HG02678 (cell line): ENCODE results near the gene JAZF1.

ENCODE experiments used
- ATAC-seq: cut with Tn5 transposase; IDR thresholded peaks from one replicate; pipeline ENCODE4 v1.9.1; 2021; ENCODE audit warnings: mild to moderate bottlenecking, moderate library complexity; ENCODE audit not compliant: unreplicated experiment

Gene JAZF1

GRCh38 chr7:27991006-27991528, 189.5 kb downstream of the JAZF1 start:
- no peak for ATAC-seq

DNA sequence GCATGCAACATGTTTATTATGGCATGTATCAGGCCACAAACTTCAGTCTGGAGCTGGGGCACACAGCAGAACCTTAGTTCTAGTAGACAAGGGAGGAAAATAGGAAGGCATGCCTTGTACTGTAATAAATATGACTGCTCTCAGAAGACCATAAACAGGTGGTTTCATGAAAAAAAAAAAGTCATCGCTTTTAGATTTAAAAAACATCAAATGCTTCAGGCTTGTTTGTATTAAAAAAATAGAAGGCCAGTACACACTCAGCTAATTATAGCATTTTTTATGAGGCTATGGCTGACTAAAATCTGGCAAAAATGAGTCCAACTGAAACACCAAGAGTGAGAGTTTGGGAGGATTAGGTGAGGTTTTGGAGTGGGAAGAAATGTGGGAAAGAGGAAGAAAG, 204.1 kb downstream of the JAZF1 start:
- ATAC-seq: no peak

DNA sequence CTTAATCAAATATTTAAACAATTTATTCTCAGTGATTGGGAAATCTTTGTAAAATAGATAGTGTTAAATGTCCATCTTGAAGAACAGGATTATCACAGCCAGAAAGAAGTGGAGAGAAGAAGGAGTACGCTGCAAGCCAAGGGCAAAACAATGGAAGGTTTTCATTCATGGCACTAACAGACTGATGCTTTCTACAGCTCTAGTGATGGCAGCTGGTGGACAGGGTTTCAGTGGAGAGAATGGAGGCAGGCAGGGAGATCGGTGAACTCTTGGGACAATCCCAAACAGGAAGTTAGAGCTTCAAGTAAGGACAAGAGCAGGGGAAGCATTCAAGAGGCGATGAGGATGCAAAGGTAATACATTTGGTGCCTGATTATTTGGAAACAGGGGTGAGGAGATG, 207.0 kb downstream of the JAZF1 start:
- ATAC-seq: no peak

- no peak for ATAC-seq
These were observed 208.3 kb downstream of the JAZF1 start for GRCh38 chr7:27972276-27972675.

DNA sequence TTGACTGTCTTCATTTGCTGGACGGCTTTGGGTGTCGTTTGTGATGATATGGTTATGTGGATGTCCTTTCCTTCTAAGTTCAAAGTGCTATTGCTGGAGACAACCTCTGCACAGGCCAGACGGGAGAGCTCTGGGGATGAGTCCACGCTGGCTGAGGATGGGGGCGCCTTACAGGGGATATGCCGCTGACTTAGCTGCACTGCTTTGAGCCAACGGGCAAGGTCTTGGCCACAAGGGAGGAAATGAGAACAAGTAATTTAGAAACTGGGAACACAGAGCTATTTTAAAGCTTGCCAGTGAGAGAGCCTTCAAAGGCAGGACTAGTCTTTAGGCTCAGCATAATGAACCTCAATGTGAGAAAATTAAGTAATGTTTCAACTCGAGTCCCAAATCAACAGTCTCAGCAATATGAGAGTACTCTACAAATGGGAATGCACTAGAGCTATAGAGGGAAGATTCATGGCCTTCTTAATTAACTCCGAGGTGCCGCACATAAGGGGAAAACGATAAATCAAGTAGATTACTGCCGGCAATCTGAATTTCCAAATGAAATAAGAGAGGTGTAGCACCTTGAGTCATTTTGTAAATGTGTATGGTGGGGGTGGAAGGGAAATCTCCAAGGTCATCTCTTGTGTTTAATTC, 209.3 kb downstream of the JAZF1 start:
- no peak for ATAC-seq

DNA sequence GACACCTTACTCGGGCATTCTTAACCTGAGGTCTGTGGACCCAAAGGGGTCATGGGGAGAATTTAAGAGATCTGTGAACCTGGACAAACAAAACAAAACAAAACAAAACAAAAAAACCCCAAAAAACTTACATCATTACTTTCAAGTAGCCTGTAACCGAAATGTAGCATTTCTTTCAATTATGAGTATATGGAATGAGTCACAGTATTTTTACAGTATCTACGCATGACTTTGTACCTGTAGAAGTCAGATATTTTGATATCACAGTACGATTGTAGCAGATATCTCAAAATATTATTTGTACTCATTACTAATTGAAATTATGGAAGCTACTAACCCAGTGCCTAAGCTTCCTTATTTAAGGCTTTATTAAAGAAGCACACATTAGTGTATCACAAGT, 210.2 kb downstream of the JAZF1 start:
- ATAC-seq: no peak

DNA sequence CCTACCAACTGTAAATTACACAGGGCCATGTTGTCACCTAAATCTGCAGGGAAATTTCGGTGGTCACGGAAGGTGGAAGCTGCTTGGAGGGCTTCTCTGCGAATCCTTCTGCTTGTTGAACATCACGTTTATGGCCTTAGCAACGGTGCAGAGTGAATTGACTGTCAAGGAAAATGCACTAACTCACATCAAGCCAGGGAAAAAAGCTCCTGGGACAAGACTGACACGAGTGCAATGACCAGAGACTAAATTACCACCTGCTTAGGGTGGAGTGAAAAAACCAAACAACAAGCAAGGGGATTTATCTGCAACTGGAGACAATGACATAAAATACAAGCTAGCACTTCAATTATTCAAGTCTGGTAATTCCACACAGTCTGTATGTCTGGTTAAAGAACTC, 211.2 kb downstream of the JAZF1 start:
- no peak for ATAC-seq

DNA sequence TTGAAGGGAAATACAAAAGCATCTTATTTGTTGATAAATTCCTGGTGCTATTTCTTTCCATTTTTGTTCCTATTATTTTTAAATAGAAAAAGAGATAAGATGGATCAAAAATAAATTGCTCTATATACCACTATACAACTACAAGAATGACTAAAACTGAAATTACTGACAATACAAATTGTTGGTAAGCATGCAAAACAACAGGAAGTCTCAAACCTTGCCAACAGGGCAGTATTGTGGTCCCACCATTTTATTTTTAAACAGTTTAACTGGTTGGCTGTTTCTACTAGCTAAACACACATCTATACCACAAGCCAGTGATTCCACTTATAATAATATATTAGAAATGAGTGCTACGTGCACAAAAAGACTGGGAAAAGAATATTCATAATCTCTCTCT, 213.0 kb downstream of the JAZF1 start:
- ATAC-seq: no peak

- ATAC-seq: no peak
These were observed 214.3 kb downstream of the JAZF1 start for GRCh38 chr7:27966219-27966780.

DNA sequence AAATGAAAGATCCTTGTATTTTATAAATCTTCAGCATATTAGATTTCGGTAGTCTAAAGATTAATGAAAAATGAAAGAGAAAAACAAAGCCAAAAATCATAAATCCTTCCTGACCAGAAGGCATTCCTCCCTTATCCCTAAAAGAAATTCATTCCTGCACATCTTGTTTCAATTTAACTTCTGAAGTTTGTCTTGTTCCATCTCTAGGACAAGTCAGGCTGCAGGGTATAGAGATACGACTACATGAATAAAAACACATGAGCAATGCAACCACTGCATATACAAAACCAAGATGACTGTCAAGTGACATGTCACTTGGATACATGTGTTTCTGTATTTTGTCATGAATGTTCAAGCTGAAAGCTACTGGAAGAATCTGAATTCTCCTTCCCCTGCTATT, 214.9 kb downstream of the JAZF1 start:
- no peak for ATAC-seq

DNA sequence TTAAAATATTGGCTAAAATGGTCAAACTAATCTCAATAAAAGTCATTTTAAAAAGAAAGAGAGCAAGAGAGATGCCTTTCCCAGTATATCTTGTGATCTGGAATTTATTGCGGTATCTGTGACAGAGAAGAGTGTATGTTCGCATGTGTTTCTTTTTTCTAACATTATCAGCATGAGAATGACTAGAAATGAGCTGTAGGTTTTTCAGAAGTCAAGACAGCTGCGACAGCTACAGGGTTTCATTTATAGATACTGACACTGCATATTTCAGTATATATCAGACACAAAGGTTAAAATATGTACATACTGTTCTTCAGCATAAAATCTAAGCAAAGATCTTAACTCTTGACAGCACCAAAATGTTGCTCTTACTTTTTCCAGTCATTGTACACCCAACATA, 215.8 kb downstream of the JAZF1 start:
- ATAC-seq: no peak

DNA sequence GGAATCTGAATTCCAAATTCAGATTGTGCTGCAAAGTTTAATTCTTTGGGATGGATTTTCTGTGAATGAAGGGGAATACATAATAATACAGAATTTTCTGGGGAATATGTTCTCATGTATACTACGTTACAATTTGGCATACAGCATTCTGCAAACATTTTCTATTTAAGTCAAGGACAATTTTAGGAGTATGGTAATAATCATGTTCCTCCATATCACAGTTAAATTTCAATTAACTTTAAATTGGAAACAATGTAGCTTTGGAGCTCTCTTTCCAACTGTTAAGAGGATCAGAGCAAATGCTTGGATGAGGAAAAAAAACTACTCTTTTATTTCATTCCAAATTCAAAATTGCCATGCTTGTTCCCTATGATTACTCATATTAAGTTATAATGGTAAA, 217.5 kb downstream of the JAZF1 start:
- ATAC-seq: no peak

DNA sequence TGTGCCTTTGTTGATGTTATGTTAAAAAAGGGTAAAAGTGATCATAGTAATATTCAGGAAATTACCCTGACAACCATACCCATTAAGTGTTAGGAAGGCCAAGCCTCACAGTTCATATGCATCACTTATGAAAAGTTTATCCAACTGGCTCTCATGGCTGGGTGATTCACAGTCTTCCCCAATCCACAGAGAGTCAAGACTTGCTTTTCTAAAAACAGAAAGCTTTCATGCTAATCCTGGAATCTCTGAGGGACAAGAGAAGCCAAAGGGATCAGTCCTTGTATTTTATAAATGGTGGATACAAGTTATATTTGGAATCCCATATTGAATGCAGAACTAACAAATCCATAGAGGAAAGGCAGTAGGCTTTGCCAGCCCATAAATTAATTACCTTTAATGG, 218.3 kb downstream of the JAZF1 start:
- no peak for ATAC-seq

- ATAC-seq: no peak
These were observed 219.3 kb downstream of the JAZF1 start for GRCh38 chr7:27961255-27961654.

GRCh38 chr7:27960415-27960814, 220.2 kb downstream of the JAZF1 start:
- no peak for ATAC-seq

DNA sequence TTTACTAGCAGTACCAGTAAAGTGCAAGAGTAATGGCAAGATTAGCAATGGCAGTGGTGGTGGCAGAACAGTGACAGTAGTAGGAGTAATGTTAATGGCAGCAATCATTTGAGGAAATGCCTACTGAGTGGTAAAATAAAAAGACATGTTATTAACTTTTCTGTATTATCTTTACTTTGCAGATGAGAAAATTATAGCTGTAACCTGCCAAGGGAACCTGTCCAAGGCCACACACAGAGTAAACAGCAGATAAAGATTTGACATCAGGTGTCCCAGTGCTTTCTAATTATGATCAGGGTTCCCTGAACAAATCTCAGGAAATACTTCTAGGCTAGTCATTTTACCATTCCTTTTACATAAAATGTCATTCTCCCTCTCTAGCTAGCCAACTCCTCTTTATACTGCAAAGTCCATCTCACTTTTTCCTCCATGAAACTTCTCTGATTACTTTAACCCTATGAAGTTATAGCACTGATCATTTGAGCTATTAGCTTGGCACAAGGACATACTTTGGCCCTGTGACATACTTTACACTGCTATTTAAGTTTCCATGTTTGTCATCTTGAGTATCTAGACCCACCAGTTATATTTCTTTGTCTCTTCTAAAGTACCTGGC, 221.6 kb downstream of the JAZF1 start:
- ATAC-seq: no peak

DNA sequence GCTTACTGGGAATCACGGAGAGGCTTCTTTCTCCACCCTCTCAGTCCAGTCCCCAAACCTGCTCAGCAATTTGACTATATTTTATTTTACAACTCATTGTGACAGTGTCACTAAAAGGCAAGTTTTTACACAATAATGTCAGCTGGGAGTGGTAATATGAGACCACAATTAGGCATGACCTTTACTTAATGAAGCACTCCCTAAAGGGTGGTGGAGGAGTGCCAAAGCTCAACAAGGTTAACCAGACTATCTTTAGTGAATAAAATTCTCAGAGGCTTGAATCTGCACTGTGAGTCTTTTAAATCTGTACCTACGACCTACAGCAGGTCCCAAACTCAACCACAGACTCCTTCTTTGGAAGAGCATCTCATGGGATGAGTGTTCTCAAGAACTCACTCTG, 225.0 kb downstream of the JAZF1 start:
- no peak for ATAC-seq

GRCh38 chr7:27955011-27955410, 225.6 kb downstream of the JAZF1 start:
- no peak for ATAC-seq

DNA sequence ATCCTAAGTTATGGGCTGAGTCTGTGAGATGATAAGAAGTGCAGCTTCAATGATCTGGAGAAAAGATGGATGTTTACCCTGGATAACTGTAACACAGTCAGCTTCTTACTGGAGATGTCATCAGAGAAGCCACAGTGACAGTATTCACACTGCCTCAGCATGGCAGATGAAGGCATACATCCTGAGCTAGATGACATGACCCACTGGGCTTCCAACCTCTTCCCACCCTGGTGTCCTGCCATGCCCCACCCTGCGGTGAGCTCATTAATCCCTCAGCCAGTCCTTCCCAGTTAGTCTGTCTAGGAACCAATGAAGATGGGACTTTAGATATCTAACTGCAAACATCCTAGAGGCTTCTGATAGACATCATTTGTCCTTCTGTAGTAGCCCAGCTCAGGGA, 226.8 kb downstream of the JAZF1 start:
- ATAC-seq: no peak

DNA sequence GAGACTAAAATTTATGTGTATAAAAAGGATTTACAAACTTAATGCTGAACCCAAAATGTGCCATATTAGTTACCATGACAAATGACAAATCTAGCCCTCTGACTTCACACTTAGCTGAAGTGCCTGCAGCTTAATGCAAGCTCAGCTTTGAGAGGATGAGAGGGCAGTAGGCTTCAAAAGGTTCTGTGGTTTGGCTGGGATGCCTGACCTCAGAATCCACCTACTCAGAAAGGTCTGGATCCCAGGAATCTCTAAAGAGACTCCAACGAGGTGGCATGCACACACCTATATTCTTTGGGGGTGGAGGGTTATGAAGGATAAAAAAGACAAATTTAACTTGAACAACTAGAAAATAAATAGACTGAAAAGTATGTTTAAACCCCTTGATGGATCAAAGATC, 227.2 kb downstream of the JAZF1 start:
- ATAC-seq: no peak

- no peak for ATAC-seq
These were observed 227.9 kb downstream of the JAZF1 start for GRCh38 chr7:27952456-27953285.

DNA sequence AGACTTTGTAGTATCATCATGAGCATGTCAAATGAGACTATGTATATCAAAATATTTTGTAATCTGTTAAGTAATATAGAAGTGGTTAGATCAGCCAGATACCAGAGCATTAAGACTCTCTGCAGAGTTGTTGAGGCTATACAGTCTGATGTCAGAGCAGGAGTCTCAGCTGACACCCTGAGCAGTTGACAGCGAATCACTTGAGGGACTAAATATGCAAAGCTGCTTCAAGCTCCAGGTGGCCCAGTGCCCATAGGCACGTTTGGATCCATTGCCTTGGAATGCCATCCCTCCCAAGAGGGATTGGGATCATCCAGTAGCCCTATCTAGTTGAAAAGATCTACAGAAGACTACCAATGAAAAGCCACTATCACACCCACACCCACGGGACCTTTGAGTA, 230.5 kb downstream of the JAZF1 start:
- ATAC-seq: no peak
